ENCODE results near the gene ZEB2. TPM values are rescaled to one million over a fixed set of nuclear protein-coding genes. Genes with fewer than 3 reads are reported as not detected.

Gene ZEB2
- polyA plus RNA-seq, 2 of the 4 experiments (the other 2 are of a cell fraction) = 4.2 to 7.0 TPM

DNA sequence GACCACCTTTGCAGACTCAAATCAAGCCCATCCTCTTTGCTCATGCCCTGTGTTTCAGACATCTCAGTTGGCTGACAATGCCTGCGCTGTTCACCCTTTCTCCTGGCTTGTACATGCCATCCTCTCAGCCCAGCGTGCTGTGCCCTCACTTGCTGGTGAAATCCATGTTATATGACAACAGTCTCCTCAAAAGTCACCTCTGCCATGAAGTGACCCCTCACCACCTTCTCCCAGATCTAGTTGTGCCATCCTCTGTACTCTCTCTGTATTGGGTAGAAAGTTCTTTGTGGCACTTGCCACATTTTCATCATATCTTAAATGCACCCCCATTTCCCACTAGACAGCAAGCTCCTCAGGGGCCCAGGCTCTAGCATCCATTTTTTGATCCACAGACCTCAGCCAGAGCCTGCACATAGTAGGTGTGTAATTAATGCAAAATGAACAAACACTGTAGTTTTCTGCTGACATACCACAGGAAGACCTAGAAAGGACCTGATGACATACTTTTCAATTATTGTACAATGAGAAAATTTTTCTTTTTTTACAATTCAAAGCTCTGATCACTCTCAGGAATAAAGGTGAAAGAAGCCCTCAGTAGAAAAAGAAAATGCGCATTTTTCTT, 22.8 kb downstream of the ZEB2 start:
- Histone ChIP-seq H3K4me1 (no peaks in the 10 kb centered on the region), H3K4me2 (no peak overlapping the region), H3K27ac (no peak overlapping the region), H3K4me3 (no peak overlapping the region), H3K9me3 (no peaks in the 10 kb centered on the region)
- CTCF ChIA-PET = interaction anchor here (0.9 kb wide), 1 partner anchor 94 kb away, joined by 3 read pairs; no protein-coding TSS in a partner anchor
- TF ChIP-seq JUN (IDR thresholded peaks at IDR 0.05) (no peak), USF2 (IDR thresholded peaks at IDR 0.05) (no peak), RARB (CRISPR knock-in tag; IDR thresholded peaks at IDR 0.05) (no peak), RCOR1 (IDR thresholded peaks at IDR 0.05; ENCODE audit: low read depth, low read length) (no peak), EHF (CRISPR knock-in tag; IDR thresholded peaks at IDR 0.05) (no peak), RFX5 (IDR thresholded peaks at IDR 0.05) (no peak), BHLHE40 (IDR thresholded peaks at IDR 0.05; ENCODE audit: low read depth, low read length) (no peak), EP300 (IDR thresholded peaks at IDR 0.05) (no peak), HOXB13 (CRISPR knock-in tag; IDR thresholded peaks at IDR 0.05; ENCODE audit: low read depth) (no peak), MAFK (IDR thresholded peaks at IDR 0.05; ENCODE audit: partially characterized antibody) (no peak), MAZ (IDR thresholded peaks at IDR 0.05; ENCODE audit: borderline replicate concordance, low read depth, low read length) (no peak), CTCF (IDR thresholded peaks at IDR 0.05) (no peak), NR3C1 (IDR thresholded peaks at IDR 0.05) (no peak), KDM1A (IDR thresholded peaks at IDR 0.05; ENCODE audit: low read depth) (no peak), CBX8 (IDR thresholded peaks at IDR 0.05) (no peak), TFCP2L1 (CRISPR knock-in tag; IDR thresholded peaks at IDR 0.05) (no peak), POLR2AphosphoS2 (conservative IDR thresholded peaks at IDR 0.05; ENCODE audit: low read length) (no peak)
- TF ChIP-seq, protein P1, sequence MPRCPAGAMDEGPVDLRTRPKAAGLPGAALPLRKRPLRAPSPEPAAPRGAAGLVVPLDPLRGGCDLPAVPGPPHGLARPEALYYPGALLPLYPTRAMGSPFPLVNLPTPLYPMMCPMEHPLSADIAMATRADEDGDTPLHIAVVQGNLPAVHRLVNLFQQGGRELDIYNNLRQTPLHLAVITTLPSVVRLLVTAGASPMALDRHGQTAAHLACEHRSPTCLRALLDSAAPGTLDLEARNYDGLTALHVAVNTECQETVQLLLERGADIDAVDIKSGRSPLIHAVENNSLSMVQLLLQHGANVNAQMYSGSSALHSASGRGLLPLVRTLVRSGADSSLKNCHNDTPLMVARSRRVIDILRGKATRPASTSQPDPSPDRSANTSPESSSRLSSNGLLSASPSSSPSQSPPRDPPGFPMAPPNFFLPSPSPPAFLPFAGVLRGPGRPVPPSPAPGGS (IDR thresholded peaks at IDR 0.05) = no peak
- no peak for FAIRE-seq
- WGBS (ENCODE audit: missing lambda C conversion rate) = 95% methylated on average over 3 of the region's 3 CpGs
- no peak for ATAC-seq
- POLR2A ChIA-PET = no interaction called here
- DNase-seq (ENCODE audit: low read depth in 1 of 2, low spot score in 1 of 2) = no peak

GRCh38 chr2:144496092-144496976, 23.6 kb downstream of the ZEB2 start:
- DNase-seq (ENCODE audit: low read depth in 1 of 2, low spot score in 1 of 2) = no peak
- WGBS (ENCODE audit: missing lambda C conversion rate) = 75% methylated on average over 10 of the region's 10 CpGs
- no peaks in the 10 kb centered on the region for H3K9me3 ChIP-seq
- H3K4me1 ChIP-seq = no peaks in the 10 kb centered on the region
- TF ChIP-seq HES2 (IDR thresholded peaks at IDR 0.05) (no peak), MYC (IDR thresholded peaks at IDR 0.05; ENCODE audit: borderline replicate concordance, low read length) (no peak), CBX8 (IDR thresholded peaks at IDR 0.05) (no peak), HDAC2 (IDR thresholded peaks at IDR 0.05) (no peak), E2F6 (IDR thresholded peaks at IDR 0.05; ENCODE audit: borderline replicate concordance, low read depth) (no peak), RNF2 (IDR thresholded peaks at IDR 0.05; ENCODE audit: borderline replicate concordance, low read depth) (no peak), GATA3 (IDR thresholded peaks at IDR 0.05; ENCODE audit: borderline replicate concordance) (no peak), SMC3 (IDR thresholded peaks at IDR 0.05) (no peak), MAX (IDR thresholded peaks at IDR 0.05) (no peak), KDM1A (IDR thresholded peaks at IDR 0.05; ENCODE audit: low read depth) (no peak), JUN (IDR thresholded peaks at IDR 0.05) (no peak), CHD2 (IDR thresholded peaks at IDR 0.05; ENCODE audit: low read length, partially characterized antibody) (no peak), NFE2L2 (conservative IDR thresholded peaks at IDR 0.05; ENCODE audit: low read length) (no peak)
- H3K4me2 ChIP-seq = no peak overlapping the region
- FAIRE-seq = no peak
- no peak overlapping the region for H3K27ac ChIP-seq
- ATAC-seq = no peak
- CTCF ChIA-PET = interaction anchor here (0.9 kb wide), 1 partner anchor 93 kb away, joined by 3 read pairs; no protein-coding TSS in a partner anchor
- POLR2A ChIA-PET = no interaction called here
- no peak overlapping the region for H3K4me3 ChIP-seq
